ENCODE measurements around the gene STRADA. TPM values are rescaled to one million over a fixed set of nuclear protein-coding genes. Genes with fewer than 3 reads are reported as not detected.
"Not testable (repeated sequence)": the region's sequence is repeated elsewhere in the genome, so short reads cannot be mapped to it uniquely, and the experiment has no call there.

The STRADA gene
- total RNA-seq, 1 donor from 2014 or later: 3.2 TPM

- no peak for TF ChIP-seq CTCF (IDR thresholded peaks at IDR 0.05)
- Histone ChIP-seq H3K27ac (no peak overlapping the region), H3K27me3 (no peaks in the 10 kb centered on the region), H3K4me3 (no peak overlapping the region), H3K36me3 (peaks cover 0 to 3% of the 10 kb centered on the region in 2 donors), H3K9me3 (no peaks in the 10 kb centered on the region), H3K4me1 (peaks cover 0 to 6% of the 10 kb centered on the region in 2 donors)
- DNase-seq (ENCODE audit: low spot score in 2 of 2): no peak
- intact Hi-C loops (cut with DNase I): no loop called here
Measured at GRCh38 chr17:63735691-63736090, 5.9 kb downstream of the STRADA start.

GRCh38 chr17:63722403-63722802, 19.2 kb downstream of the STRADA start:
- intact Hi-C loops (cut with DNase I): no loop called here
- H3K36me3 ChIP-seq: peaks cover 24 to 32% of the 10 kb centered on the region in 2 donors
- no peak overlapping the region for H3K27ac ChIP-seq

GRCh38 chr17:63720194-63720593, 21.4 kb downstream of the STRADA start:
- H3K4me3 ChIP-seq; intact Hi-C loops (cut with DNase I); H3K4me1 ChIP-seq; H3K27ac ChIP-seq; H3K27me3 ChIP-seq; H3K9me3 ChIP-seq; DNase-seq (ENCODE audit: low spot score in 2 of 2): not testable (repeated sequence)
- H3K36me3 ChIP-seq: peaks cover 6 to 18% of the 10 kb centered on the region in 2 donors

More at GRCh38 chr17:63722403-63722802, 19.2 kb downstream of the STRADA start:
- TF ChIP-seq CTCF (IDR thresholded peaks at IDR 0.05): no peak
- Histone ChIP-seq H3K4me3 (no peak overlapping the region), H3K27me3 (no peaks in the 10 kb centered on the region), H3K9me3 (no peaks in the 10 kb centered on the region), H3K4me1 (no peaks in the 10 kb centered on the region)
- DNase-seq (ENCODE audit: low spot score in 2 of 2): no peak

GRCh38 chr17:63718988-63719387, 22.6 kb downstream of the STRADA start:
- Histone ChIP-seq H3K36me3 (peaks cover 6 to 11% of the 10 kb centered on the region in 2 donors), H3K27me3 (no peaks in the 10 kb centered on the region), H3K4me1 (no peaks in the 10 kb centered on the region), H3K9me3 (no peaks in the 10 kb centered on the region), H3K4me3 (no peak overlapping the region), H3K27ac (no peak overlapping the region)
- no peak for TF ChIP-seq CTCF (IDR thresholded peaks at IDR 0.05)
- intact Hi-C loops (cut with DNase I): no loop called here
- DNase-seq (ENCODE audit: low spot score in 2 of 2): no peak

- no peak for TF ChIP-seq CTCF (IDR thresholded peaks at IDR 0.05)
- H3K27ac ChIP-seq: no peak overlapping the region
- peaks cover 22 to 33% of the 10 kb centered on the region in 2 donors for H3K36me3 ChIP-seq
- intact Hi-C loops (cut with DNase I): no loop called here
- H3K4me3 ChIP-seq: no peak overlapping the region
- H3K27me3 ChIP-seq: no peaks in the 10 kb centered on the region
- H3K4me1 ChIP-seq: no peaks in the 10 kb centered on the region
- H3K9me3 ChIP-seq: no peaks in the 10 kb centered on the region
- DNase-seq (ENCODE audit: low spot score in 2 of 2): no peak
Measured at GRCh38 chr17:63716426-63716825, 25.2 kb downstream of the STRADA start.

GRCh38 chr17:63714550-63715277, 26.9 kb downstream of the STRADA start:
- no peak overlapping the region for H3K4me3 ChIP-seq
- H3K27ac ChIP-seq: no peak overlapping the region
- H3K36me3 ChIP-seq: peaks cover 36 to 49% of the 10 kb centered on the region in 2 donors
- intact Hi-C loops (cut with DNase I): no loop called here
- peak in 1 of 2 donors; percentile 50 for DNase-seq (ENCODE audit: low spot score in 2 of 2)
- H3K4me1 ChIP-seq: no peaks in the 10 kb centered on the region
- TF ChIP-seq CTCF (IDR thresholded peaks at IDR 0.05): no peak
- H3K27me3 ChIP-seq: no peaks in the 10 kb centered on the region
- no peaks in the 10 kb centered on the region for H3K9me3 ChIP-seq

All from ascending aorta (tissue), 2 donors.